ENCODE results near the gene PLEKHG2.

PLEKHG2 gene

DNA sequence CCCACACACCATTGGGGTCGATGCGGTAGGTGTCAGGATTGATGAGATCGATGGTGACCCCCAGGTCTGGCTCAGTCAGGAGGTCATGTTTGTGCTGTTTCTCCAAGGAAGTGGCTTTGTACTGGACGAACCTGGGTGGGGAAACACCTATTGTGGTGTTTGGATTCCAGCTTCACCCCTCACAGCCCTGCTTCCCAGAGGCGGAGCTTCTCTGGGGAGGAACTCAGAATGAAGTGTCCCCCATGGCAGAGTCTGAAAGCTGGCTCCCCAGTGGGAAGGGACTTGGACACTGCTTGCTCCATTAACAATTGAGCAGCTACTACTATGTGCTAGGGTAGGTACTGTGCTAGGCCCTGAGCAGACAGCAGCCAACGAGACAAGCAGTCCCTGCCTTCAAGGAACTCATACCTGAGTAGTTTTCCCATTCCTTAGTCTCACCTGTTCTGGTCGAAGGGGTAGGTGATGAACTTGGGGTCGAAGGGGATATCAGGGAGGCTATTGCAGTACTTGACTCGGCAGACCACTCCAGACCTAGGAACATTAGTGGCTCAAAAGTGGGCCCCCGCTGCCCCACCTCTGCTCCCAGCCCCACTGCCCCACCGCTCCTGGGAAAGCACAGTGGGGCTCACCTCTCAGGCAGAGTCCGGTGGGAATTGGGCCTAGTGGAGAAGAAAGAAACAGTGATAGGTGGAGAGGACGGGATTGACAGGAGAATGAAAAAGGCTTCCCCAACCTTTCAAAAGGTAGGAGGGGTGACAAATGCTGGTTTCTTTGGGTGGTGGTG is 22.6 kb upstream of the PLEKHG2 start:
- H3K4me2 ChIP-seq, result peak overlapping the region; percentile 94
- peaks cover 20% of the 10 kb centered on the region for H3K4me1 ChIP-seq (ENCODE audit: low read depth, poor library complexity, severe bottlenecking)
- H3K36me3 ChIP-seq (ENCODE audit: insufficient read depth), result 0 out of 2 replicates have a peak, but pooled peaks cover 6% of the 10 kb centered on the region
- H2AFZ ChIP-seq (ENCODE audit: low read depth), result no peak overlapping the region
- peak overlapping the region; percentile 97; the same call in 1 of the 2 replicates for H3K27ac ChIP-seq
- peak overlapping the region; percentile 6 for H3K4me3 ChIP-seq (IDR thresholded peaks at IDR 0.05; ENCODE audit: insufficient read depth, low read depth, low read length)
- H3K27me3 ChIP-seq (ENCODE audit: insufficient read depth, low read depth), result no peaks in the 10 kb centered on the region
- no peaks in the 10 kb centered on the region for H4K20me1 ChIP-seq (ENCODE audit: insufficient read depth)
- H3K9ac ChIP-seq, result peak overlapping the region; percentile 99; the same call in 1 of the 2 replicates
- TF ChIP-seq, protein P1, sequence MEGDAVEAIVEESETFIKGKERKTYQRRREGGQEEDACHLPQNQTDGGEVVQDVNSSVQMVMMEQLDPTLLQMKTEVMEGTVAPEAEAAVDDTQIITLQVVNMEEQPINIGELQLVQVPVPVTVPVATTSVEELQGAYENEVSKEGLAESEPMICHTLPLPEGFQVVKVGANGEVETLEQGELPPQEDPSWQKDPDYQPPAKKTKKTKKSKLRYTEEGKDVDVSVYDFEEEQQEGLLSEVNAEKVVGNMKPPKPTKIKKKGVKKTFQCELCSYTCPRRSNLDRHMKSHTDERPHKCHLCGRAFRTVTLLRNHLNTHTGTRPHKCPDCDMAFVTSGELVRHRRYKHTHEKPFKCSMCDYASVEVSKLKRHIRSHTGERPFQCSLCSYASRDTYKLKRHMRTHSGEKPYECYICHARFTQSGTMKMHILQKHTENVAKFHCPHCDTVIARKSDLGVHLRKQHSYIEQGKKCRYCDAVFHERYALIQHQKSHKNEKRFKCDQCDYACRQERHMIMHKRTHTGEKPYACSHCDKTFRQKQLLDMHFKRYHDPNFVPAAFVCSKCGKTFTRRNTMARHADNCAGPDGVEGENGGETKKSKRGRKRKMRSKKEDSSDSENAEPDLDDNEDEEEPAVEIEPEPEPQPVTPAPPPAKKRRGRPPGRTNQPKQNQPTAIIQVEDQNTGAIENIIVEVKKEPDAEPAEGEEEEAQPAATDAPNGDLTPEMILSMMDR (conservative IDR thresholded peaks at IDR 0.05; ENCODE audit: low read depth, low read length), result no peak
- H3K79me2 ChIP-seq (ENCODE audit: insufficient read depth, low read depth), result peaks cover 32% of the 10 kb centered on the region

- Histone ChIP-seq H3K27me3 (ENCODE audit: insufficient read depth, low read depth) (no peaks in the 10 kb centered on the region), H3K4me3 (IDR thresholded peaks at IDR 0.05; ENCODE audit: insufficient read depth, low read depth, low read length) (peak overlapping the region; percentile 6), H3K36me3 (ENCODE audit: insufficient read depth) (0 out of 2 replicates have a peak, but pooled peaks cover 6% of the 10 kb centered on the region), H3K4me2 (peak overlapping the region; percentile 94), H3K79me2 (ENCODE audit: insufficient read depth, low read depth) (peaks cover 32% of the 10 kb centered on the region), H4K20me1 (ENCODE audit: insufficient read depth) (no peaks in the 10 kb centered on the region), H2AFZ (ENCODE audit: low read depth) (peak overlapping the region; percentile 96), H3K27ac (peak overlapping the region; percentile 97), H3K4me1 (ENCODE audit: low read depth, poor library complexity, severe bottlenecking) (peaks cover 20% of the 10 kb centered on the region), H3K9ac (peak overlapping the region; percentile 99)
- TF ChIP-seq, protein P1 (conservative IDR thresholded peaks at IDR 0.05; ENCODE audit: low read depth, low read length), result no peak
Observed at GRCh38 chr19:39390451-39390750, 22.1 kb upstream of the PLEKHG2 start.

DNA sequence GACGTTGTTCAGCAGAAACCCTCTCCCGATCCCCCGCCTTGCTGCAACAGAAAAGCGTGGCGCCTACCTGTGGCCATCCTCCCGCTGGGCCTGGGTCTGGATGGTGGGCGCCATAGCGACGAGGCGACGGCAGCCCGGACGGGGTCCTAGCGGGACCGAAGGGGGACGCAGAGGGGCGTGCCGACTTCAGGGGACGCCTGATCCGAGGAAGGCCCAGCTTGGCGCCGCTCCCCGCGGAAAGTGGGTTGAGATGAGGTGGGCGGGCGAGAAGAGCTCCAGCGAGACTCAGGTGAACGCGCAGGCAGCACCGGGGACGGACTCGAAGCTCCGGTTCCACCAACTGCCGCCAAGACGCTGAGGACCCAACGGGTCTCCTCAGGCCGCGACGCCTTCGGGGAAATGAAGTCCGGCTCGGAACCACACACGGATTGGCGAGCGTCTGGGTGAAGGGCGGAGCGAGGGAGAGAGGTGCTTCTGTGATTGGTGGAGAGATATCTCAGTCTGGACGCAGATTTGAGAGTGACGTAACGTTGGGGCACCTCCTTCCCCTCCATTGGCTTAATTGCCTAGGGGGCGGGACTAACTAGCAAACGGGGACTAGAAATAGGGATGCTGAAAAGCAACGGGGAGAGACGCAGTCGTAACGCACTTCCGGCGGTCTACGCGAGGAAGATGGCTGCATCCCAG is 21.6 kb upstream of the PLEKHG2 start, which contains the start of the genes MED29 and PAF1:
Gene MED29 (plus strand): TSS at position 628 of the 687 bp plus-strand sequence. CDS start 45 bp downstream, at position 673.
Gene PAF1 (minus strand): TSS at position 356 of the 687 bp plus-strand sequence. CDS start 242 bp downstream, at position 114.
- H3K9ac ChIP-seq, result peak within 1 kb of the TSS; percentile 99
- TF ChIP-seq, protein P1 (conservative IDR thresholded peaks at IDR 0.05; ENCODE audit: low read depth, low read length), result no peak

GRCh38 chr19:39397360-39398296 is 14.8 kb upstream of the PLEKHG2 start:
- 0 out of 2 replicates have a peak, but pooled peaks cover 6% of the 10 kb centered on the region for H3K36me3 ChIP-seq (ENCODE audit: insufficient read depth)
- H3K4me2 ChIP-seq, result peak overlapping the region; percentile 66
- H4K20me1 ChIP-seq (ENCODE audit: insufficient read depth), result no peaks in the 10 kb centered on the region
- peaks cover 55% of the 10 kb centered on the region for H3K4me1 ChIP-seq (ENCODE audit: low read depth, poor library complexity, severe bottlenecking)
- TF ChIP-seq, protein P1 (conservative IDR thresholded peaks at IDR 0.05; ENCODE audit: low read depth, low read length), result peak; percentile 90
- no peak overlapping the region for H3K4me3 ChIP-seq (IDR thresholded peaks at IDR 0.05; ENCODE audit: insufficient read depth, low read depth, low read length)
- peaks cover 9% of the 10 kb centered on the region for H3K79me2 ChIP-seq (ENCODE audit: insufficient read depth, low read depth)
- H3K27me3 ChIP-seq (ENCODE audit: insufficient read depth, low read depth), result no peaks in the 10 kb centered on the region
- no peak overlapping the region for H2AFZ ChIP-seq (ENCODE audit: low read depth)
- H3K27ac ChIP-seq, result peak overlapping the region; percentile 47; the same call in 1 of the 2 replicates
- no peak overlapping the region; the same call in 1 of the 2 replicates for H3K9ac ChIP-seq

More for the DNA sequence above, 21.6 kb upstream of the PLEKHG2 start, which contains the start of the genes MED29 and PAF1:
- Histone ChIP-seq H3K27ac (peak within 1 kb of the TSS; percentile 97), H4K20me1 (ENCODE audit: insufficient read depth) (no peaks in the 10 kb centered on the region), H3K27me3 (ENCODE audit: insufficient read depth, low read depth) (no peaks in the 10 kb centered on the region), H3K79me2 (ENCODE audit: insufficient read depth, low read depth) (peaks cover 32% of the 10 kb centered on the region), H3K4me1 (ENCODE audit: low read depth, poor library complexity, severe bottlenecking) (peaks cover 20% of the 10 kb centered on the region), H3K4me3 (IDR thresholded peaks at IDR 0.05; ENCODE audit: insufficient read depth, low read depth, low read length) (peak within 1 kb of the TSS; percentile 62), H3K36me3 (ENCODE audit: insufficient read depth) (0 out of 2 replicates have a peak, but pooled peaks cover 6% of the 10 kb centered on the region), H3K4me2 (peak within 1 kb of the TSS; percentile 94), H2AFZ (ENCODE audit: low read depth) (peak within 1 kb of the TSS; percentile 96)

Measured in KMS-11 (cell line).